Naive thymus-derived CD4-positive, alpha-beta T cell (primary cell): ENCODE results near the gene DUSP6. TPM values are rescaled to one million over a fixed set of nuclear protein-coding genes. Genes with fewer than 3 reads are reported as not detected.

Experiments
- ATAC-seq: fragments of 150-1000 bp; cut with Tn5 transposase; 2 replicates; pipeline ENCODE4 v1.10.0; 2021; ENCODE audit warnings: mild to moderate bottlenecking, moderate library complexity
- CTCF ChIA-PET: fragments of 350-600 bp; sonication (Branson Sonifier 250); formaldehyde crosslinking; loops from one replicate; lab custom pipeline; 2021; ENCODE audit warnings: antibody characterized with exemption; lab: Charles Lee
- POLR2A ChIA-PET: fragments of 350-600 bp; sonication (Branson Sonifier 250); formaldehyde crosslinking; loops from one replicate; lab custom pipeline; 2021; ENCODE audit warnings: antibody characterized with exemption, inconsistent platforms; lab: Charles Lee
- DNase-seq, 9 donors: peaks; one replicate each; pipeline versions ENCODE4 v3.0.0 to v3.0.0-alpha.2; 2020 to 2022; ENCODE audit warnings: mixed read lengths in 1 of 9
- H3K27ac ChIP-seq: one replicate; pipeline ENCODE4 v1.7.0; 2013; ENCODE audit warnings: mild to moderate bottlenecking, low read depth, low read length, moderate library complexity
- H3K27me3 ChIP-seq, 2 donors: one replicate each; pipeline ENCODE4 v1.7.0; 2013; ENCODE audit warnings: low read length in 2 of 2, mild to moderate bottlenecking in 2 of 2, moderate library complexity in 2 of 2; ENCODE audit not compliant: control insufficient read depth in 2 of 2, insufficient read depth in 2 of 2
- H3K36me3 ChIP-seq, 3 experiments: 1 replicate in 2 of 3; 2 replicates in 1 of 3; pipeline ENCODE4 v1.7.0; 2013; ENCODE audit warnings: low read length in 3 of 3, mild to moderate bottlenecking in 3 of 3, moderate library complexity in 1 of 3; ENCODE audit not compliant: insufficient read depth in 3 of 3, control insufficient read depth in 2 of 3
- H3K4me1 ChIP-seq, 2 donors: one replicate each; pipeline ENCODE4 v1.7.0; 2013; ENCODE audit warnings: low read length in 2 of 2, mild to moderate bottlenecking in 2 of 2, moderate library complexity in 1 of 2; ENCODE audit not compliant: control insufficient read depth in 2 of 2, insufficient read depth in 2 of 2
- H3K4me3 ChIP-seq: 2 replicates; pipeline ENCODE4 v1.7.0; 2013; ENCODE audit warnings: mild to moderate bottlenecking, low read length
- H3K9me3 ChIP-seq, 3 experiments: 1 replicate in 2 of 3; 2 replicates in 1 of 3; pipeline ENCODE4 v1.7.0; 2013; ENCODE audit warnings: low read length in 3 of 3; ENCODE audit not compliant: control insufficient read depth in 2 of 3
- H3K27ac Mint-ChIP-seq, 9 donors: one replicate each; pipeline ENCODE4 v1.8.0; 2020 to 2022; ENCODE audit warnings: mixed read lengths in 9 of 9, mild to moderate bottlenecking in 8 of 9, moderate library complexity in 5 of 9, inconsistent platforms in 2 of 9
- H3K27me3 Mint-ChIP-seq, 5 donors: one replicate each; pipeline ENCODE4 v1.8.0; 2021 to 2022; ENCODE audit warnings: mixed read lengths in 5 of 5, mild to moderate bottlenecking in 1 of 5
- H3K36me3 Mint-ChIP-seq, 5 donors: one replicate each; pipeline ENCODE4 v1.8.0; 2020 to 2022; ENCODE audit warnings: mixed read lengths in 5 of 5, mild to moderate bottlenecking in 3 of 5, inconsistent platforms in 1 of 5
- H3K4me1 Mint-ChIP-seq, 7 donors: one replicate each; pipeline ENCODE4 v1.8.0; 2020 to 2022; ENCODE audit warnings: mixed read lengths in 7 of 7, mild to moderate bottlenecking in 3 of 7, inconsistent platforms in 1 of 7
- H3K4me3 Mint-ChIP-seq, 10 donors: one replicate each; pipeline ENCODE4 v1.8.0; 2020 to 2022; ENCODE audit warnings: mild to moderate bottlenecking in 10 of 10, mixed read lengths in 10 of 10, moderate library complexity in 6 of 10, inconsistent platforms in 2 of 10
- H3K9me3 Mint-ChIP-seq, 11 donors: one replicate each; pipeline ENCODE4 v1.8.0; 2020 to 2022; ENCODE audit warnings: mixed read lengths in 11 of 11, mild to moderate bottlenecking in 4 of 11, inconsistent platforms in 1 of 11, moderate library complexity in 1 of 11
- intact Hi-C, 2 donors: fragments of 100-400 bp; cut with micrococcal nuclease; formaldehyde crosslinking; loops; one replicate each; pipeline ENCODE4 v1.15.1; 2023
- polyA plus RNA-seq, 2 donors: library from polyadenylated mRNA; unstranded; fragments of 300-500 nt; fragmentation: Illumina TruSeq; gene quantifications; one replicate each; pipeline ENCODE4 v1.2.3, GENCODE V29; 2021
- total RNA-seq, 6 experiments: library from RNA in 5 of 6; stranded (reverse) in 5 of 6; gene quantifications; 1 replicate in 5 of 6; 2 replicates in 1 of 6; pipeline ENCODE4 v1.2.3 and lab custom pipeline; 2021 to 2026

DUSP6 gene
- total and polyA plus RNA-seq, 7 experiments from 2014 or later = 0.45 to 225 (median 2.8) TPM

GRCh38 chr12:89384050-89384758, 31.9 kb upstream of the DUSP6 start:
- Histone ChIP-seq H3K27me3 (no peaks in the 10 kb centered on the region), H3K4me3 (no peak overlapping the region), H3K27ac (no peak overlapping the region), H3K4me1 (no peaks in the 10 kb centered on the region), H3K36me3 (no peaks in the 10 kb centered on the region), H3K9me3 (no peaks in the 10 kb centered on the region)
- no peaks in the 10 kb centered on the region for H3K27me3 Mint-ChIP-seq
- ChIA-PET CTCF (no interaction called here), POLR2A (no interaction called here)
- H3K4me3 Mint-ChIP-seq = no peak overlapping the region
- intact Hi-C loops = no loop called here
- H3K27ac Mint-ChIP-seq = peak overlapping the region in 1 of 9 donors; percentile 23
- no peaks in the 10 kb centered on the region for H3K9me3 Mint-ChIP-seq
- H3K4me1 Mint-ChIP-seq = peaks cover 0 to 27% (median 0%) of the 10 kb centered on the region in 7 donors
- DNase-seq (no peak), ATAC-seq (no peak)
- peaks cover 0 to 7% (median 0%) of the 10 kb centered on the region in 5 donors for H3K36me3 Mint-ChIP-seq

DNA sequence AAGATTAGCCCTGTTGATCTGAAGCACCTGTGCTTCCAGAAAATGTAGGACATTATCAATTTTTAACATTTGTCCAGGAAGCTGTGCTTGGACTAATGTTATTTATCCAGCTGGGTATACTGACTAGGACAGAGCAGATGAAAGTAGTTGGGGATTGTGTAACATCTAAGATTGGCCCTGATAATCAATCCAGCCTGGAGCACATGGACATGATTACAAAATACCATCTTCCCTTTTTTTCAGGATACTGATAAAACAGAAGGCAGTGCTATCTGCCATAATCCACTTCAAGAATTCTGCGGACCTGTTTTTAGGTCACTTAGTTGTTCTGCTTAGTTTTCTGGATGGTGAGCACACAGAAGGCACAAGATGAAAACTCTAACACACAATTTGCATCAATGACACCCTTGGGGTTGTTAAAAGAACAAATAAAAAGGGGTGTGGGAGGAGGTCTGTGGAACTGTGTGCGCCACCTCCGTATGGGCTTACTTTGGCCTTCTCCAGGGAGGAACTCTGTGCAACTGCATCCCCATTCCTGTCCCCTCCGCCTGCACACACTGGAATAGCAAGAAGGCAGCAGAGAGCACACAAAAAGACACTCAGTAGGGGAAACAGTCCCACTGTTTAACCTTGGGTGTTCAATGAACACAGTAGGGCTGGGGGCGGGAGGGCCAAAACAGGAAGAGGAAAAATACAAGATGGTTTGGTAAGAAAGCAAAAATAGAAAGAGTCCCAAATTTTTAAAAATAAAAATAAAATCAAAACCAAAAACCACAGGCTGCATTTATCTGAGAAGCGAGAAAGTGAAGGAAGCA, 31.1 kb upstream of the DUSP6 start:
- Mint-ChIP-seq H3K27me3 (no peaks in the 10 kb centered on the region), H3K4me1 (peaks cover 0 to 29% (median 0%) of the 10 kb centered on the region in 7 donors), H3K4me3 (peak overlapping the region in 1 of 10 donors; percentile 49), H3K9me3 (no peaks in the 10 kb centered on the region), H3K36me3 (peaks cover 0 to 7% (median 0%) of the 10 kb centered on the region in 5 donors), H3K27ac (no peak overlapping the region)
- CTCF ChIA-PET = no interaction called here
- H3K36me3 ChIP-seq = no peaks in the 10 kb centered on the region
- H3K27ac ChIP-seq = no peak overlapping the region
- DNase-seq (no peak), ATAC-seq (no peak)
- no peaks in the 10 kb centered on the region for H3K9me3 ChIP-seq
- H3K27me3 ChIP-seq = no peaks in the 10 kb centered on the region
- POLR2A ChIA-PET = no interaction called here
- intact Hi-C loops = no loop called here
- H3K4me3 ChIP-seq = no peak overlapping the region
- no peaks in the 10 kb centered on the region for H3K4me1 ChIP-seq

DNA sequence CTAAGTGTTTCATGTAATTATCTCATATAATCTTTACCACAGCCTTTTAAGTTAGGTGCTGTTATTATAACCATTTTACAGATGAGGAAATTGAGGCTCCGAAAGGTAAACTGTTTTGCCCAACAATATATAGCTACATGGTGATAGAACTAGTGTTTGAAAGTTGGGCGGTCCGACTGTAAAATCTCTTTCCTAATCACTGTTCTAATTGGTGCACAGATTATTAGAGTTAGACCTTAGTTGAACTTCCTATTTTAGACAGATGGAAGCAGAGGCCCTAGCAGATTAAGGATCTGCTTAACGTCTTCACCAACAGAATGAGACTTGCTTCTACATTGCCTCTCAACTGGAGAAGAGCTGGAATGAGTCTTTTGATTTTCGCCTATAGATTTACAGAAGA, 30.0 kb upstream of the DUSP6 start:
- Mint-ChIP-seq H3K36me3 (peaks cover 0 to 7% (median 5%) of the 10 kb centered on the region in 5 donors), H3K4me1 (peaks cover 0 to 29% (median 0%) of the 10 kb centered on the region in 7 donors), H3K9me3 (no peaks in the 10 kb centered on the region), H3K4me3 (no peak overlapping the region), H3K27me3 (no peaks in the 10 kb centered on the region), H3K27ac (peak overlapping the region in 1 of 9 donors; percentile 19)
- intact Hi-C loops = no loop called here
- Histone ChIP-seq H3K4me1 (no peaks in the 10 kb centered on the region), H3K27ac (no peak overlapping the region), H3K27me3 (no peaks in the 10 kb centered on the region), H3K4me3 (no peak overlapping the region), H3K36me3 (no peaks in the 10 kb centered on the region), H3K9me3 (no peaks in the 10 kb centered on the region)
- DNase-seq (no peak), ATAC-seq (peak; percentile 61)
- CTCF ChIA-PET = no interaction called here
- POLR2A ChIA-PET = no interaction called here

DNA sequence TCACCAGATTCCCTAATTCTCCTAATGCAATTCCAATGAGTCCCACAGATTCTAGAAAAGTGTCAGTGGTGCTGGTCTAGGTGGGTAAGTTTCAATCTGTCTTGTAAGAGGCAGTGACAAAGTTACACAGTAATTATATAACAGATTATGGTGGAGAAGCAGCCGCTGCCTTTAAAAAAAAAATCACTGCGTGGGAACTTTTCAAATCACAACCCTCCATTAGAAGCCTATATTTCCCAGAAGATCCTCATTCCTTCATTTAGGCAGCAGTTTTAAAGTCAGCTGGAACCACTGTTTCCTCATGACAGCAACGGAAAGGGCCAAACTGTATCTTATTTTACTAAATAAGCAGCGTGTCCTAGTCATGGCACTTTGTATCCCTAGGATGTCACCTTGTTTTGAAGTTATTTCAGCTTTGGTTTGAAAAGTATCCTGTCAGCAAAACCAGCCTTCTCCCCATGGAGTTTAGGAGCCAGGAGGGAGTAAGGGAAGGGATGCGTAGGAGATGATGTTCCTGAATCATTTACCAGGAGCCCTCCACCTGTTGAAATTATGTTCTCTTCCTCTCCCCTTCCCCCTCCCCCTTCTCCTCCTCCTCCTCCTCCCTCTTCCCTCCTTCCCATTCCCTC, 27.7 kb upstream of the DUSP6 start:
- intact Hi-C loops = no loop called here
- ChIA-PET POLR2A (no interaction called here), CTCF (interaction anchor here (0.6 kb wide), 1 partner anchor 19 kb away, joined by 3 read pairs; no protein-coding TSS in a partner anchor)
- Mint-ChIP-seq H3K9me3 (peaks cover 0 to 2% (median 0%) of the 10 kb centered on the region in 11 donors), H3K36me3 (peaks cover 0 to 13% (median 5%) of the 10 kb centered on the region in 5 donors), H3K4me1 (peaks cover 0 to 37% (median 0%) of the 10 kb centered on the region in 7 donors), H3K27me3 (no peaks in the 10 kb centered on the region), H3K27ac (no peak overlapping the region), H3K4me3 (no peak overlapping the region)
- DNase-seq (no peak), ATAC-seq (no peak)
- Histone ChIP-seq H3K9me3 (no peaks in the 10 kb centered on the region), H3K36me3 (no peaks in the 10 kb centered on the region), H3K27ac (no peak overlapping the region), H3K27me3 (no peaks in the 10 kb centered on the region), H3K4me1 (peaks cover 0 to 12% of the 10 kb centered on the region in 2 donors), H3K4me3 (no peak overlapping the region)

DNA sequence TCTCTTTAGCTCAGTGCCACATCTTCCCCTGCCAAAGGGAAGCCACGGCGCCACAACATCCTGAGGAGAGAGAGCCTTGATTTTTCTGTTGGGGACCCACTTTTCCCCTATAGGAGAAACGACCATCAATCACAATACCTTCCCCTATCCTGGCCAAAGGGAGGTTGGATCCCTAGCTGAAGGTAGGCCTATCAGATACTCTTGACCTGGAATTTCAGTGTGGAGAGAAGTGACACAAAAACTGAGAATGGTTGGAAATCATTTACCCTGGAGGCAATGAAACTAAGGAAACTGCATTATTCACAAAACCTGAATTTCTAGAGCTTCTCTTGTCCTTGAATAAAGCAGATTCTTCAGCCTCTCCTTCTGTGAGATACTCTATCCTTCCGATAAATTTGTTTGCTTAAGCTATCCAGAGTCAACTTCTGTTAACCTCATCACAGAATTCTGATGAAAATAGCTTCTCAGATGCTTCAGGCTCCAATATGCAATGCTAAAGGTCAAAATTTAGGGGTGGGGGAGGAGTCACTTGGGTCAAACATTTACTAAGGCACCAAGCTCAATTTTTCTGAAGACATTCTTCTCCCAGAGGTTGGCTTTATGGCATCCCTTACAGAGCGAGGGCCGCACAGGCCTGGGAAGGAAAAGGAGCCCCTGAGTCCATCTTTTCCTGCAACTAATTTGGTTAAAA, 27.0 kb upstream of the DUSP6 start:
- intact Hi-C loops = no loop called here
- ATAC-seq (no peak), DNase-seq (no peak)
- no peaks in the 10 kb centered on the region for H3K27me3 ChIP-seq
- Mint-ChIP-seq H3K36me3 (peaks cover 0 to 13% (median 5%) of the 10 kb centered on the region in 5 donors), H3K4me1 (peaks cover 0 to 33% (median 0%) of the 10 kb centered on the region in 7 donors), H3K27ac (peak overlapping the region in 1 of 9 donors; percentile 31), H3K4me3 (no peak overlapping the region), H3K27me3 (no peaks in the 10 kb centered on the region), H3K9me3 (peaks cover 0 to 2% (median 0%) of the 10 kb centered on the region in 11 donors)
- no peak overlapping the region for H3K27ac ChIP-seq
- H3K4me3 ChIP-seq = no peak overlapping the region
- no peaks in the 10 kb centered on the region for H3K9me3 ChIP-seq
- POLR2A ChIA-PET = no interaction called here
- peaks cover 0 to 12% of the 10 kb centered on the region in 2 donors for H3K4me1 ChIP-seq
- CTCF ChIA-PET = no interaction called here
- no peaks in the 10 kb centered on the region for H3K36me3 ChIP-seq

GRCh38 chr12:89376844-89377243, 24.5 kb upstream of the DUSP6 start:
- no peak for ATAC-seq
- ChIA-PET POLR2A (no interaction called here), CTCF (no interaction called here)
- no peaks in the 10 kb centered on the region for H3K36me3 ChIP-seq
- Mint-ChIP-seq H3K4me3 (peak overlapping the region in 1 of 10 donors; percentile 29), H3K4me1 (peaks cover 0 to 38% (median 0%) of the 10 kb centered on the region in 7 donors), H3K36me3 (peaks cover 0 to 13% (median 0%) of the 10 kb centered on the region in 5 donors), H3K27me3 (no peaks in the 10 kb centered on the region), H3K9me3 (peaks cover 0 to 2% (median 0%) of the 10 kb centered on the region in 11 donors), H3K27ac (peak overlapping the region in 1 of 9 donors; percentile 16)
- peaks cover 0 to 12% of the 10 kb centered on the region in 2 donors for H3K4me1 ChIP-seq
- intact Hi-C loops = no loop called here
- H3K27ac ChIP-seq = no peak overlapping the region
- DNase-seq = no peak
- no peak overlapping the region for H3K4me3 ChIP-seq
- H3K27me3 ChIP-seq = no peaks in the 10 kb centered on the region
- no peaks in the 10 kb centered on the region for H3K9me3 ChIP-seq
